Measurements from ENCODE around the gene OSBPL1A. TPM values are rescaled to one million over a fixed set of nuclear protein-coding genes. Genes with fewer than 3 reads are reported as not detected.
A peak's percentile ranks its signal among the peaks of the same experiment; 100 is the strongest.

OSBPL1A gene
- total RNA-seq, 1 experiment from 2014 or later = 53.1 TPM

GRCh38 chr18:24386681-24387080, 10.9 kb downstream of the OSBPL1A start:
- Mint-ChIP-seq H3K27me3 (ENCODE audit: low read depth) (no peaks in the 10 kb centered on the region), H3K9me3 (no peaks in the 10 kb centered on the region), H3K4me1 (peaks cover 12% of the 10 kb centered on the region), H3K36me3 (peaks cover 8% of the 10 kb centered on the region), H3K27ac (no peak overlapping the region), H3K4me3 (no peak overlapping the region)
- DNase-seq (ENCODE audit: low spot score) (no peak), ATAC-seq (no peak)
- ChIA-PET CTCF (no interaction called here), POLR2A (no interaction called here)
- TF ChIP-seq JUN (CRISPR knock-in tag; IDR thresholded peaks at IDR 0.05) (no peak), ZNF121 (CRISPR knock-in tag; IDR thresholded peaks at IDR 0.05) (peak; percentile 24; the same call in 1 of the 2 replicates), MLX (CRISPR knock-in tag; IDR thresholded peaks at IDR 0.05) (no peak)

DNA sequence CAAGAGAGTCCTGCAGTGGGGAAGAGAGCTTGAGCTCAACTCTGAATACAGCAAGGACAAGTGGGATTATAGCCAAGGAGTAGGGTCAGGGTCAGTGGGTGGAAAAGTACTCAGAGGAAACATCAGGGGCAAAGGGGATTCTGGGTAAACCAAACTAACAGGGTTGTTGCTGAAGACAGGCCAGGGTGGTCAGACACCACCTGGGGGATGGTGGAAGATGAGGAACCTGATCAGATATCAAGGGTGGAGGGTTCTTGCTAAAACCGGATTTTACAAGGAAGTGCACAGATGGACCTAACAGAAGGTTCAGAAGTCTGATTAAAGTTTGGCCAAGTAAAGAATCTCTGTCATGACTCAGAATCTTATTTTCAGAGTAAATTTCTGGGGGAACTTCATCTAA, 16.5 kb downstream of the OSBPL1A start:
- no peaks in the 10 kb centered on the region for H3K27me3 Mint-ChIP-seq (ENCODE audit: low read depth)
- H3K4me1 Mint-ChIP-seq = peaks cover 48% of the 10 kb centered on the region
- POLR2A ChIA-PET = interaction anchor here (1.3 kb wide), 1 partner anchor 18 kb away, joined by 4 read pairs; no protein-coding TSS in a partner anchor
- peak overlapping the region; percentile 97 for H3K27ac Mint-ChIP-seq
- H3K9me3 Mint-ChIP-seq = no peaks in the 10 kb centered on the region
- ATAC-seq (no peak), DNase-seq (ENCODE audit: low spot score) (no peak)
- no peak overlapping the region for H3K4me3 Mint-ChIP-seq
- H3K36me3 Mint-ChIP-seq = peaks cover 11% of the 10 kb centered on the region
- TF ChIP-seq, protein P1, sequence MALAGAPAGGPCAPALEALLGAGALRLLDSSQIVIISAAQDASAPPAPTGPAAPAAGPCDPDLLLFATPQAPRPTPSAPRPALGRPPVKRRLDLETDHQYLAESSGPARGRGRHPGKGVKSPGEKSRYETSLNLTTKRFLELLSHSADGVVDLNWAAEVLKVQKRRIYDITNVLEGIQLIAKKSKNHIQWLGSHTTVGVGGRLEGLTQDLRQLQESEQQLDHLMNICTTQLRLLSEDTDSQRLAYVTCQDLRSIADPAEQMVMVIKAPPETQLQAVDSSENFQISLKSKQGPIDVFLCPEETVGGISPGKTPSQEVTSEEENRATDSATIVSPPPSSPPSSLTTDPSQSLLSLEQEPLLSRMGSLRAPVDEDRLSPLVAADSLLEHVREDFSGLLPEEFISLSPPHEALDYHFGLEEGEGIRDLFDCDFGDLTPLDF (CRISPR knock-in tag; IDR thresholded peaks at IDR 0.05) = no peak
- peak; percentile 91 for TF ChIP-seq ZNF121 (CRISPR knock-in tag; IDR thresholded peaks at IDR 0.05)
- CTCF ChIA-PET = interaction anchor here (1.8 kb wide), 2 partner anchors 22 to 32 kb away, joined by 6 to 13 read pairs; no protein-coding TSS in a partner anchor

GRCh38 chr18:24380163-24380747, 17.4 kb downstream of the OSBPL1A start:
- TF ChIP-seq CBFB (CRISPR knock-in tag; IDR thresholded peaks at IDR 0.05; ENCODE audit: low read depth) = no peak
- TF ChIP-seq ZNF138 (CRISPR knock-in tag; conservative IDR thresholded peaks at IDR 0.05) = no peak
- TF ChIP-seq, protein P2, sequence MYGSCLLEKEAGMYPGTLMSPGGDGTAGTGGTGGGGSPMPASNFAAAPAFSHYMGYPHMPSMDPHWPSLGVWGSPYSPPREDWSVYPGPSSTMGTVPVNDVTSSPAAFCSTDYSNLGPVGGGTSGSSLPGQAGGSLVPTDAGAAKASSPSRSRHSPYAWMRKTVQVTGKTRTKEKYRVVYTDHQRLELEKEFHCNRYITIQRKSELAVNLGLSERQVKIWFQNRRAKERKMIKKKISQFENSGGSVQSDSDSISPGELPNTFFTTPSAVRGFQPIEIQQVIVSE (CRISPR knock-in tag; IDR thresholded peaks at IDR 0.05; ENCODE audit: borderline replicate concordance) = no peak
- TF ChIP-seq RORB (CRISPR knock-in tag; IDR thresholded peaks at IDR 0.05) = no peak
- TF ChIP-seq GRHL2 (CRISPR knock-in tag; IDR thresholded peaks at IDR 0.05; ENCODE audit: insufficient replicate concordance, severe bottlenecking) = no peak
- TF ChIP-seq USF2 (CRISPR knock-in tag; IDR thresholded peaks at IDR 0.05) = no peak
- TF ChIP-seq NR2C2 (CRISPR knock-in tag; IDR thresholded peaks at IDR 0.05) = no peak
- TF ChIP-seq ETV6 (CRISPR knock-in tag; IDR thresholded peaks at IDR 0.05) = no peak
- no peak for TF ChIP-seq ZNF263 (CRISPR knock-in tag; IDR thresholded peaks at IDR 0.05; ENCODE audit: low read depth)
- TF ChIP-seq SP1 (CRISPR knock-in tag; conservative IDR thresholded peaks at IDR 0.05) = no peak
- H3K4me3 Mint-ChIP-seq = no peak overlapping the region
- DNase-seq (ENCODE audit: low spot score) (no peak), ATAC-seq (peak; percentile 49)
- H3K9me3 Mint-ChIP-seq = no peaks in the 10 kb centered on the region
- H3K4me1 Mint-ChIP-seq = peaks cover 50% of the 10 kb centered on the region
- ChIA-PET CTCF (interaction anchor here (0.8 to 1.8 kb wide), 4 partner anchors 18 to 204 kb away, joined by 3 to 13 read pairs (median 4); no protein-coding TSS in a partner anchor), POLR2A (interaction anchor here (0.5 to 1.3 kb wide), 4 partner anchors 17 to 689 kb away, joined by 3 to 10 read pairs (median 4); partner anchors contain the start of gene OSBPL1A)
- H3K27ac Mint-ChIP-seq = peak overlapping the region; percentile 96
- no peaks in the 10 kb centered on the region for H3K27me3 Mint-ChIP-seq (ENCODE audit: low read depth)
- H3K36me3 Mint-ChIP-seq = peaks cover 20% of the 10 kb centered on the region

- DNase-seq (ENCODE audit: low spot score) = no peak
- H3K9me3 Mint-ChIP-seq = no peaks in the 10 kb centered on the region
- H3K36me3 Mint-ChIP-seq = peaks cover 25% of the 10 kb centered on the region
- no peaks in the 10 kb centered on the region for H3K27me3 Mint-ChIP-seq (ENCODE audit: low read depth)
- H3K4me3 Mint-ChIP-seq = peak overlapping the region; percentile 39
- POLR2A ChIA-PET = interaction anchor here (0.8 kb wide), 1 partner anchor 19 kb away, joined by 3 read pairs; the partner anchor contains the start of gene OSBPL1A
- CTCF ChIA-PET = interaction anchor here (1.1 to 1.4 kb wide), 5 partner anchors 10 to 202 kb away, joined by 3 to 7 read pairs (median 6); no protein-coding TSS in a partner anchor
- peaks cover 61% of the 10 kb centered on the region for H3K4me1 Mint-ChIP-seq
- peak; percentile 84 for ATAC-seq
- peak overlapping the region; percentile 93 for H3K27ac Mint-ChIP-seq
- TF ChIP-seq ZBTB21 (CRISPR knock-in tag; IDR thresholded peaks at IDR 0.05; ENCODE audit: borderline replicate concordance) = no peak
- TF ChIP-seq, protein P3, sequence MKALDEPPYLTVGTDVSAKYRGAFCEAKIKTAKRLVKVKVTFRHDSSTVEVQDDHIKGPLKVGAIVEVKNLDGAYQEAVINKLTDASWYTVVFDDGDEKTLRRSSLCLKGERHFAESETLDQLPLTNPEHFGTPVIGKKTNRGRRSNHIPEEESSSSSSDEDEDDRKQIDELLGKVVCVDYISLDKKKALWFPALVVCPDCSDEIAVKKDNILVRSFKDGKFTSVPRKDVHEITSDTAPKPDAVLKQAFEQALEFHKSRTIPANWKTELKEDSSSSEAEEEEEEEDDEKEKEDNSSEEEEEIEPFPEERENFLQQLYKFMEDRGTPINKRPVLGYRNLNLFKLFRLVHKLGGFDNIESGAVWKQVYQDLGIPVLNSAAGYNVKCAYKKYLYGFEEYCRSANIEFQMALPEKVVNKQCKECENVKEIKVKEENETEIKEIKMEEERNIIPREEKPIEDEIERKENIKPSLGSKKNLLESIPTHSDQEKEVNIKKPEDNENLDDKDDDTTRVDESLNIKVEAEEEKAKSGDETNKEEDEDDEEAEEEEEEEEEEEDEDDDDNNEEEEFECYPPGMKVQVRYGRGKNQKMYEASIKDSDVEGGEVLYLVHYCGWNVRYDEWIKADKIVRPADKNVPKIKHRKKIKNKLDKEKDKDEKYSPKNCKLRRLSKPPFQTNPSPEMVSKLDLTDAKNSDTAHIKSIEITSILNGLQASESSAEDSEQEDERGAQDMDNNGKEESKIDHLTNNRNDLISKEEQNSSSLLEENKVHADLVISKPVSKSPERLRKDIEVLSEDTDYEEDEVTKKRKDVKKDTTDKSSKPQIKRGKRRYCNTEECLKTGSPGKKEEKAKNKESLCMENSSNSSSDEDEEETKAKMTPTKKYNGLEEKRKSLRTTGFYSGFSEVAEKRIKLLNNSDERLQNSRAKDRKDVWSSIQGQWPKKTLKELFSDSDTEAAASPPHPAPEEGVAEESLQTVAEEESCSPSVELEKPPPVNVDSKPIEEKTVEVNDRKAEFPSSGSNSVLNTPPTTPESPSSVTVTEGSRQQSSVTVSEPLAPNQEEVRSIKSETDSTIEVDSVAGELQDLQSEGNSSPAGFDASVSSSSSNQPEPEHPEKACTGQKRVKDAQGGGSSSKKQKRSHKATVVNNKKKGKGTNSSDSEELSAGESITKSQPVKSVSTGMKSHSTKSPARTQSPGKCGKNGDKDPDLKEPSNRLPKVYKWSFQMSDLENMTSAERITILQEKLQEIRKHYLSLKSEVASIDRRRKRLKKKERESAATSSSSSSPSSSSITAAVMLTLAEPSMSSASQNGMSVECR (CRISPR knock-in tag; IDR thresholded peaks at IDR 0.05; ENCODE audit: borderline replicate concordance) = no peak
- TF ChIP-seq ZNF423 (CRISPR knock-in tag; IDR thresholded peaks at IDR 0.05) = peak; percentile 98
- TF ChIP-seq, protein P4, sequence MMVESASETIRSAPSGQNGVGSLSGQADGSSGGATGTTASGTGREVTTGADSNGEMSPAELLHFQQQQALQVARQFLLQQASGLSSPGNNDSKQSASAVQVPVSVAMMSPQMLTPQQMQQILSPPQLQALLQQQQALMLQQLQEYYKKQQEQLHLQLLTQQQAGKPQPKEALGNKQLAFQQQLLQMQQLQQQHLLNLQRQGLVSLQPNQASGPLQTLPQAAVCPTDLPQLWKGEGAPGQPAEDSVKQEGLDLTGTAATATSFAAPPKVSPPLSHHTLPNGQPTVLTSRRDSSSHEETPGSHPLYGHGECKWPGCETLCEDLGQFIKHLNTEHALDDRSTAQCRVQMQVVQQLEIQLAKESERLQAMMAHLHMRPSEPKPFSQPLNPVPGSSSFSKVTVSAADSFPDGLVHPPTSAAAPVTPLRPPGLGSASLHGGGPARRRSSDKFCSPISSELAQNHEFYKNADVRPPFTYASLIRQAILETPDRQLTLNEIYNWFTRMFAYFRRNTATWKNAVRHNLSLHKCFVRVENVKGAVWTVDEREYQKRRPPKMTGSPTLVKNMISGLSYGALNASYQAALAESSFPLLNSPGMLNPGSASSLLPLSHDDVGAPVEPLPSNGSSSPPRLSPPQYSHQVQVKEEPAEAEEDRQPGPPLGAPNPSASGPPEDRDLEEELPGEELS (CRISPR knock-in tag; IDR thresholded peaks at IDR 0.05) = peak; percentile 63; the same call in 1 of the 2 replicates
Measured at GRCh38 chr18:24378598-24378997, 19.0 kb downstream of the OSBPL1A start.

Data from WTC11 (cell line).